GM21723 (cell line): Measurements from ENCODE around the gene LRCH4.
A peak's percentile ranks its signal among the peaks of the same experiment; 100 is the strongest.

Source experiments
- ATAC-seq: cut with Tn5 transposase; IDR thresholded peaks from one replicate; pipeline ENCODE4 v1.9.1; 2021; ENCODE audit warnings: mild to moderate bottlenecking, moderate library complexity; ENCODE audit not compliant: unreplicated experiment

Gene LRCH4

DNA sequence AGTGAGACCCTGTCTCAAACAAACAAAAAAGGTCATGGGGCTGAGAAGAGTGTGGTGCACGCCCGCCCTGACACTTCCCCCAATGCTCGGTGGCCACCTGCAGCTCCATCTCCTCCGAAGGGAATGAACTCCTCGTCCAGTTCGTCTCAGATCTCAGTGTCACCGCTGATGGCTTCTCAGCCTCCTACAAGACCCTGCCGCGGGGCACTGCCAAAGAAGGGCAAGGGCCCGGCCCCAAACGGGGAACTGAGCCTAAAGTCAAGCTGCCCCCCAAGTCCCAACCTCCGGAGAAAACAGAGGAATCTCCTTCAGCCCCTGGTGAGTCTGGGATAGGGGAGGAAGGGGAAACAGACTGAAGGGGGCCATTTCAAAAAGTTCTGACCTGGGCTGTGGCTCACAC is 20.4 kb upstream of the LRCH4 start:
- no peak for ATAC-seq

DNA sequence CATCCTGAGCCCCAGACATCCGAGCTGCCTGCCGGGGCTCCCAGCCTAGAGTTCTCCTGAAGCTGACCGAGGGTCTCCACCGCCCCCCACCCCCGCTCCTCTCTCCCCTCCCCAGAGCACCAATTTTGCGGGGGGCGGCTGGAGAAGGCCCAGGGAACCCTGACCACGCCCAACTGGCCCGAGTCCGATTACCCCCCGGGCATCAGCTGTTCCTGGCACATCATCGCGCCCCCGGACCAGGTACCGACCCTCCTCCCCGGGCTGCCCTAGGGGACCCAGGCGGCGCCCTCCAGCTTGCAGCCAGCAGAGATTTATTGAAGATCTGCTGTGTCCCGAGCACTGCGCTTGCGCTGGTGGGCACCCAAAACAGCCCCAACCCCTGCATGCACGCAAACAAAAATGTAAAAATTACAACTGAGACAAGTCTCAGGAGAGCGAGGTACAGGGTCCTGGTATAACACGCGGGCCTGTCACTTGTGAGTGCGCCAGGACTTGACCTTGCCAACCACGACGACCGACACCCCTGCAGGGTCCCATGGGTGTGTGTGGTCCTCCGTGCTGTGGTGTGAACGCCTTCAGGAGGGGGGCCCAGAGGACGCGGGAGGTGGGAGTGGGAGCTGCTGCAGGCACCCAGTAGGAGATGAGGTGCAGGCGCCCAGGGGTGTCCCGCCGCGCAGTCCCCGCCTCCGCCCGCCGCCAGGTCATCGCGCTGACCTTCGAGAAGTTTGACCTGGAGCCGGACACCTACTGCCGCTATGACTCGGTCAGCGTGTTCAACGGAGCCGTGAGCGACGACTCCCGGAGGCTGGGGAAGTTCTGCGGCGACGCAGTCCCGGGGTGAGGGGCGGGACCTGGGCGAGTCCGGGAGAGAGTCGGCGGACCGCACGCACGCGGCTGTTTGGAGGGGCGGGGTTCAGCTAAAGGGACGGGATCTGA is 19.3 kb upstream of the LRCH4 start:
- no peak for ATAC-seq

DNA sequence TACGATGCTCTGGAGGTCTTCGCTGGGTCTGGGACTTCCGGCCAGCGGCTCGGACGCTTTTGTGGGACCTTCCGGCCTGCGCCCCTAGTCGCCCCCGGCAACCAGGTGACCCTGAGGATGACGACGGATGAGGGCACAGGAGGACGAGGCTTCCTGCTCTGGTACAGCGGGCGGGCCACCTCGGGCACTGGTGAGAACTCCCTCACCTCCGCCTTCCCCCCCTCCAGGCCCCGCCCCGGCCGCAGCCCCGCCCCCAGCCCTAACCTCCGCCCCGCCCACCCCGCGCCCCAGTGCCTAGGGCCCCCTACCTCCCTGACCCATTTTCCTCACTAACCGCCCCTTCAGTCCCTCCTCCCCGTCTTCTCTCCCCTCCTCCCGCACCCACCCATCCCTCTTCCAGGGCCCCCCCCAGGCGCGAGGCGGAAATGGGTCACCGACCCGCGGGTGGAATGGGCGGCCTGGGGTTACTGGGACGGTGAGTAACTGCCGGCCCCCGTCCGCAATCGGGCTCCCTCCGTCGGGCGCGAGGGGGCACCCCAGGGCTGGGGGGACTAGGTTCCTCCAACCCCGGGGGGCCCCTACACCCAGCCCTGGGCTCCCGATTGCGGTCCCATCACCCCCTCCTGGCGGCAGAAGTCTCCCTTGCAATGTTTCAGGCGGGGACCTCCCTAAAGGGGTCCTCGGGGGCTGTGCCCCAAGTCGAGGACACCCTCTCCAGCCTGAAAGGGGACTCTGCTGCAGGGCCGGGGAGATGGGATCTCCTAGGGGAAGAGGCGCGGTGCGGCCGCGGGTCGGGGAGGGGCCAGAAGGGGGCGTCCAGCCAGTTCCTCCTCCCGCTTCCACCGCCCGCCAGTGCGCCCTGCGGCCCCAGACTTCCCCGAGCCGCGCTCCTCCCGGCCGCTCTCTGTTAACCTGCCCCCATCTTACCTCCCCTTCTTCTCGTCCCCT is 18.4 kb upstream of the LRCH4 start:
- peak; percentile 56 for ATAC-seq

DNA sequence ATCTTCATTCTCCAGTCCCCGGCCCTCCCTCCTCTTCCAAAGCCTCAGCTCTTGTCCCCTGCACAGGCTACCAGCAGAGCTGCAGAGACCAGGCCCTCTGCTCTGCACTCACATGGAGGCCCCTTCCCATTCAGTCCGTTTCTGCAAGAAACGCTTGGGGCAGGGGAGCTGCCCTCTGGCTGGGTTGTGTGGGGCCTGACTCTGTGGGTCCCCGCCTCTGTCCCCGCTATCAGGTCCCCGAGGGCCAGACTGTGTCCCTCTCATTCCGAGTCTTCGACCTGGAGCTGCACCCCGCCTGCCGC is 17.7 kb upstream of the LRCH4 start:
- ATAC-seq: peak; percentile 8

DNA sequence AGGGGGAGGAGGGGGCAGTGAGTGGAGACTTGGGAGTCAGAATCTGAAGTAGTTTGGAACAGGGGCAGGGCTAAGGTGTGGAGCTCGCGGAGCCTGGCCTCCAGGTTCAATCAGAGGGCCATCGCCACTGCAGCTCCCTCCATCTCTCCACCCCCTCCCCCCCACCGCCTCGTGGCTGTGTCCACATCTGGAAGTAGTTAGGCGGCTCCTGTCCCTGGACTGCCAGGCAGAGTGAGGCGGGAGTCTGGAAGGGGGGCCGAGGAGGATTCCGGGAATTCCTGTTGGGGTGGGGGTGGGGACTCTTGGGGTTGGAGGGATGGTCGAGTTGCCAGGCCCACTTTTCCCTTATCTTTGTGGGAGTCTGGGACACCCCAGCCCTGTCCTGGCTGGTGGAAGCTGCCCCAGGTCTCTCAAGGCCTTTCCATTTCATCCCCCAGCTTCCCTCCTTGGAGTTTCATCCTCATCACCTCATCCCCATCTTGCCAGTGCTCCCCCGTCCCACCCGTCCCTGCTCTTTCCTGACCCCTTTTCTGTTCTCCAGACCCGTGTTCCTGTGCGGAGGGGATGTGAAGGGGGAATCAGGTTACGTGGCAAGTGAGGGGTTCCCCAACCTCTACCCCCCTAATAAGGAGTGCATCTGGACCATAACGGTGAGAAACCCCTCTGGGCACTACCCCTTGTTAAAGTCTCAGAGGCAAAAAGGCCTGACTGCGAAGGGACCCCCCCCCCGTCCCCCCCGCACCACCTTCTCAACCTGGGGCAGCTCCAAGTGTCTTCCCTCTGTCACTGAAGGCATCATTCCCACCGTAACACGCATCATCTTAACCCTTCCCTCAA is 17.2 kb upstream of the LRCH4 start:
- no peak for ATAC-seq

DNA sequence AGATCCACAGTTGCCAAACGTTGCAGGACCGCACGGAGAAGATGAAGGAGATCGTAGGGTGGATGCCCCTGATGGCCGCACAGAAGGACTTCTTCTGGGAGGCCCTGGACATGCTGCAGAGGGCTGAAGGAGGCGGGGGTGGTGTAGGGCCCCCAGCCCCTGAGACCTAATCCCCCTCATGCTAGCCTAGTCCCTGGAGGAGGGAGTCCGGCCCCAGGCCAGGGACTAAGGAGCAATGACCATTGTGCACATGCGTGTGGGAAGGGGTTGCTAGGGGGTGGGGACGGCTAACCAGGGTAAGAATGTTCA is 14.8 kb upstream of the LRCH4 start:
- no peak for ATAC-seq

DNA sequence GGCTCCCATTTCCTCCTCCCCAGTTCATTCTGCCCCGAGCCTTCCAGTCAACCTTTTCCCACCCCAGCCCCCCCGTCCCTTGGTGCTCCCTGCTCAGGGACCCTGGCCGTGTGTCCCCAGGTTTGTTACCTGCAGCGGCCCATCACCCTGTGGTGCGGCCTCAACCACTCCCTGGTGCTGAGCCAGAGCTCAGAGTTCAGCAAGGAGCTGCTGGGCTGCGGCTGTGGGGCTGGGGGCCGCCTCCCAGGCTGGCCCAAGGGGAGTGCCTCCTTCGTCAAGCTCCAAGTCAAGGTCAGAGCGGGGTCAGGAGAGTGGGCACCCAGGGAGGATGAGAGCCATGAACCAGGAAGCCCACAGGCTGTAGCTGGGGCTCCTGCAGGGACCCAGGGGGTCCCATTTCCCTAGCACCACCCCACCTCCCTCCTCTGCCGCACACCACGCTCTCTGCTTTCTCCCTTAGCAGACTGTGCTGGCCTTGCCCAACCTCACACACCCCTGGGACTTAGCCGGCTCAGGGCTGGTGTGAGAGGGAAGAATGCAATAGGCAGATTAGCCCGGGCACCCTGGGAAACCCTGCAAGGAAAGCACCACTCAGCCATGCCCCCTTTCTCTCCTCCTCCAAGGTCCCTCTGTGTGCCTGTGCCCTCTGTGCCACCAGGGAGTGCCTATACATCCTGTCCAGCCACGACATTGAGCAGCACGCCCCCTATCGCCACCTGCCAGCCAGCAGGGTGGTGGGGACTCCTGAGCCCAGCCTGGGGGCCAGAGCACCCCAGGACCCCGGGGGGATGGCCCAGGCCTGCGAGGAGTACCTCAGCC is 14.2 kb upstream of the LRCH4 start:
- ATAC-seq: no peak

DNA sequence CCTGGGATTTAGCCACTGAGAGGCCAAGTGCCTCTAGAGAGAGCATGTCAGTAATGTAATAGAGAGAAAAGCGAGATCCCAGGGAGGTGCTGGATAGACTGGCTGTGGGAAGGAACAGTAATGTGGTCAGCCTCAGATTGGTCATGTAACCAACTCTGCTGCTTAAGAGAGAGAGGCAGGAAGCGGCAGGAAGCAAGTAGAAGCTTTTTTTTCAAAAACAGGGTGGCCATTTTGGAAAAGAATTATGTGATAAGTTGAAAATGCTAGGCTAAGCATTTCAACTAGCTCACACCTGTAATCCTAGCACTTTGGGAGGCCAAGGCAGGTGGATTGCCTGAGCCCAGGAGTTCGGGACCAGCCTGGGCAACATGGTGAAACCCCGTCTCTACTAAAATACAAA is 12.5 kb upstream of the LRCH4 start:
- ATAC-seq: no peak

DNA sequence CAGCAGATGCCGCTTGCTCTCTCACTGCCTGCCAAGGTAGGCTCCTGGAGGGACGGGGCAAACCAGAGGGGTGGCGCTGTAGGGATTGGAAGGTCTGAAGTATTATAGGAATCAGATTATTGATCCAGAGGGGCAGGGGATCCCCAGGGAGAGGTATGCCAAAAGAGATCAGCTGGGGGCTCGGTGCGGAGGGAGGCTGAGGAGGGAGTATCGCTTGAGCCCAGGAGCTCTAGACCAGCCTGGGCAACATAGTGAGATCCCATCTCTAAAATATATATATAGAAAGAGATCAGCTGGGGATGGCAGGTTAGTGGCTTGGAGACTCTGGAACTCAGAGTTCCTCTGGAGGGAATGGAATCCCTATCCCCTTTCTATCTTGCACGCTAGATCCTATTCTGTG is 9.3 kb upstream of the LRCH4 start:
- no peak for ATAC-seq

DNA sequence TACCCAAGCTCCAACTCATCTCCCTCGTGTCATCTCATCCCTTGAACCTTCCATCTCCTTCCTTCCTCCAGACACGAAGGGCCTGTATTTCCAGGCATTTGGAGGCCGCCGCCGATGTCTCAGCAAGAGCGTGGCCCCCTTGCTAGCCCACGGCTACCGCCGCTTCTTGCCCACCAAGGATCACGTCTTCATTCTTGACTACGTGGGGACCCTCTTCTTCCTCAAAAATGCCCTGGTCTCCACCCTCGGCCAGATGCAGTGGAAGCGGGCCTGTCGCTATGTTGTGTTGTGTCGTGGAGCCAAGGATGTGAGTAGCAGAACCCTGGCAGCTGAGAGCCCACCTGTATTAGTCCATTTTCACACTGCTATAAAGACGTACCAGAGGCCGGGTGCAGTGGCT is 5.7 kb upstream of the LRCH4 start:
- ATAC-seq: no peak

DNA sequence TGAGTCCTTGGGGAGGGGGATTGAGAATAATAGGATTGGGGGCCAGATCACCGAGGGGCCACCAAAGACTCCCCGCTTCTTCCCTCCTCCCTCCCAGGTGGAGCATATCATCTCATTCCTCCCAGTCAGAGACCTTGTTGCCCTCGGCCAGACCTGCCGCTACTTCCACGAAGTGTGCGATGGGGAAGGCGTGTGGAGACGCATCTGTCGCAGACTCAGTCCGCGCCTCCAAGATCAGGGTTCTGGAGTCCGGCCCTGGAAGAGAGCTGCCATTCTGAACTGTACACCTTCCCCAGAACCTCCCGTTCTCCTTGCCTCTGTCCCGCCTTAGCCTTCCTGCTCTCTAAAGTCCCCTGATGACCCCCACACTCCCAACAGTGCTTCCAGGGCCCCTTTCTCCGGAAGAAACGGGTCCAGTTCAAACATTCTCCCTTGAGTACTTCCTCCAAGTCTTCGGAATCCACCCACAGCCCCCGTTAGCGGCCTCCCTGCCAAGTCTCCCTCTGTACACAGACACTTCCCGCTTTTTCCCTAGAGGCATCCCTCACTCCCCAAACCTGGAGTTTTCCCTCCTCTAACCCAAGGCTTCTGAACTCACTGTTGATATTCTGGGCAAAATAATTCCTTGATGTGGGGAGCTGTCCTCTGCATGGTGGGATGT is 4.3 kb upstream of the LRCH4 start:
- ATAC-seq: no peak

DNA sequence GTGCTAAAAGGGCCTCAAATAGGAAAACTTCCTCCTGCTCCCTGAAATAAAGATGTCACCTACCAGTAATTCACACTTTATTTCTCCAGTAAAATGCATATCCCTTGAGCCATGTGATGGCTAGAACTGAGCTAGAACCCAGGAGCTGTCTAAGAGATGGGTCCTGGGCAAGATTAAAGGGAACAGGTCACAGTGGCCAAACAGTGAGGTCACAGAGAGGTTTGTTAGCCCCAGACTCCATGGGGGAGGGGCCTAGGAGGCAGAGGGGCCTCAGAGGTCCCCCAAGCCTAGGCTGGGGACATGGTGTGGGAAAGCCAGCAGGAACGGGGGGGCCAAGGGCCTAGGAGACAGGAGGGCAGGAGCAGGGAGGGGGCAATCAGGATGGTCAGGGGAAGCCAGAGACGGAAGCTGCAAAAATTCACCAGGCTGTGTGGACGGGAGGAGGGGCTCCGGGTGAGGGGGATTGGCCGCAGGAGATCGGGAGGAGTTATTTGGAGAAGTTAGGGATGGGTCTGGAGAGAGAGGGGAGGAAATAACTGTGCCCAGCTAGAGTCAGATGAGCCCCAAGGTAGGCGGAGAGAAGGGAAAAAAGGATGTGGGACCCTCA is 3.5 kb upstream of the LRCH4 start:
- ATAC-seq: no peak

DNA sequence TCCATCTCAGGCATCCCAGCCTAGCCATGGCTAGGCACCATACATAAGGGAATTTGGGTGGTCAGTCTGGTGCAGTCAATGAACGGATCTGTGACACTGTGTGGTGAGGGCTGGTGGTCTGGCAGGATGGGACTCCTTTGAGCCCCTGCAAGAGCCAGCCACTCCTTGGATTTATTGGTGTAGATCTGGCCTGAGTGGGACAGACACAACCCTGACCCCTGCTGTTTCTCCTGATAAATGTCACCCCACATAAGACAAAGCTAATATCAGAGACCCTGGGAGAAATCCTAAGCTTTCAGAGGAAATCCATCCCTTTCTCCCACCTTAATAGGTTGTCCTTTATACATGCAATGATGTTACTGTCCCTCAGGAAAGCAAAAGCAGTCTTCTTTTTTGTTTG is 2.5 kb upstream of the LRCH4 start:
- no peak for ATAC-seq

DNA sequence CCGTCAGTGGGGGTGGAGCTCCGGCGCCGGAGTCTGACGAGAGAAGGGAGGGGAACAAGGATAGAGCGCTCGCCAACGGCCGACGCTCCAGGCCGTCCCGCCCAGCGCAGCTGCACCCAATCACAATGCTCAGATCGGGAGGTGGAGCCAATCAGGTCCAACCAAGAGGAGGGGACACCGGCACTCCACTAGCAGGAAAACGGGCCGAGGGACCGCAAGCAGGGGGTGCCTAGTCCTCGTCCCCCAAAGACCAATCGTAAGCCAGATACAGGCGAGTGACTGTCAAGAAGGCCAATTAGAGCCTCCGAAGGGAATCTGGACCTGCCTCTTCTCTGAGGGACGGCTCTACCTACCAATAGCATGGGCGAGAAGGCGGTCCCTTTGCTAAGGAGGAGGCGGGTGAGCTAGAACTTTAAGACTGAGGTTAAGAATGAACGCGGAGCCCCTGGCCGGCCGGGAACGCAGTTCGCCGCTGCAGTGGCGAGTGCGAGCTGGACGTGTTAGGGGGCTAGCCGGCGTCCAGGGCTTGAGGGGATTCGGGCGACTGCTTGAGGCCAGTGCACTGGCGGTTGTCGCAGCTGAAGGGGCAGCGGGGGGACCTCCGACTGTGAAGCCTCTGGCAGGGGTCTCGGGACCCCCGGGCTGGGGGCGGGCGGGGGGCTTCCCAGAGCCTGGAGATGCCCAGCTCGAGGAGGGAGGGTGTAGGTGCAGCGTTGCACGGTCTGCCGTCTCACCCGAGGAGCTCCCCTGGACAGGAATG is 517 bp upstream of the LRCH4 start, which contains the start of gene FBXO24:
Gene FBXO24, plus strand, starts transcription at position 63 of the 760 bp plus-strand sequence. Its CDS starts 298 bp downstream, at position 361.
- peak; percentile 84 for ATAC-seq

DNA sequence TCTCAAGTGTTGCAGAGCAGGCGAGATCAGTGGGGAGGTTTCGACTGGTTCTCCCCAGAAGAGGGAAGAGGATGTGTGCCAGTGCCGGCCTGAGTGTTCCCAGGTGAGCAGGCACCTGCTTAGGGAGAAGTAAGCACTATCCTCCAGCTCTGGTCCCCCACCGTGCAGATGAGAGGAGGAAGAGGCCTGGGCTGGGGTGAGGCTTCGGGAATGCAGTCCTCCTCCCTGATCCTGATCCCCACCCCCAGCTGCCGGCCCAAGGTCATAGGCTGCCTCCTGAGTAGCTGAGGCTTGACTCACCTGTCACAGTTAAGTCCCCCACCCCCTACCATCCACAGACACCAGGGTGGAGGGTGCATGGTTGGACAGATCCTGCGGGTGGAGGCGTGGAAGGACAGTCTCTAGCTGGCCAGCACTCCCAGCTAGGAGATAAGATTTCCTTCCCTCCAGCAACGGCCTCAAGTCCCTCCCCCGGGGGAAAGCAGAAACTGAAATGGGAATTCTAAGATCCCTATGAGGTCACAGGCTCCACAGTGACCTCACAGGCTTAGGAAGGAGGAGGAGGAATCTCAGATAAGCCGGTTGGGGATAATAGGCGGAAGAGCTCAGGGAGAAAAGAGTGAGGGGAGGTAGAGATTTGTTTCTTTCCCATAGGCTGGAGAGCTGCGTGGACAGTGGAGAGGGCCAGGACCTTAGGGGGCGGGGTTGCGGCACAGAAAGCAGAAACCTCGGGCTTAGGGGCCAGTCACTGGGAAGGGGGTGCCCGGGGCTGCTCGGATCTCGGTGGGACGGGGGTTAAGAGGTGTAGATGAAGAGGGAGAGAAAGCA is 1.0 kb downstream of the LRCH4 start:
- ATAC-seq: no peak

DNA sequence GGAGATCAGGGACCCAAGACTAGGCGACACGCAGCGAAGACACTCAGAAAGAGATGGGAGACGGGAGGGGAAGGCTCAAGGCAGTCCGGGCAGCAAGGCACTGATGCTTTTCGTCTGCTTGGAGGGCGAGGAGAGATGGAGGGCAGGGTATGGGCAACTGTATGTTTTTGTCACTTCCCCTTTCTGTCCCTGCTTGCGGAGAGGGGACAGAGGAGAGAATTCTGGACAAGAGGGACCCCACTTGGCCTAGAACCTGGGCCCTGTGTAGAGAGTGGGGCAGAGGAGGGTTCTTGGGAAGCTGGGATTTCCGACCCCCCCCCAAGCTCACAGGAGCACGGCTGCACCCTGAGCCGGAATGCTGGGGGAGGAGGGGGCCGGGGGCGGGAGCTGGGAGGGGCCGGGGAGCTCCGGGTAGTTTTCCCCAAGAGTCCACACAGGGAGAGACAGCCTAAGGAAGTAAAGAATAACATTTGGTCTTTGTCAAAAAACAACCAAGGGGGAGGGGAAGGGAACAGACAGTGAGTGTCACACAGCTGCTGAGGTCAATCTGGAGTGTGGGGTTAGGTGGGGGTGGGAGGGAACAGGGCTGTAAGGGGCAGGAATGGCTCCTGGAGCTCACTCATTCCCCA is 1.8 kb downstream of the LRCH4 start:
- ATAC-seq: no peak
